ENCODE results near the gene CARNS1.
A peak's percentile ranks its signal among the peaks of the same experiment; 100 is the strongest.
"Not testable (repeated sequence)": the region's sequence is repeated elsewhere in the genome, so short reads cannot be mapped to it uniquely, and the experiment has no call there.

CARNS1 gene

GRCh38 chr11:67445515-67445914 lies 30.0 kb downstream of the CARNS1 start:
- DNase-seq: no peak

DNA sequence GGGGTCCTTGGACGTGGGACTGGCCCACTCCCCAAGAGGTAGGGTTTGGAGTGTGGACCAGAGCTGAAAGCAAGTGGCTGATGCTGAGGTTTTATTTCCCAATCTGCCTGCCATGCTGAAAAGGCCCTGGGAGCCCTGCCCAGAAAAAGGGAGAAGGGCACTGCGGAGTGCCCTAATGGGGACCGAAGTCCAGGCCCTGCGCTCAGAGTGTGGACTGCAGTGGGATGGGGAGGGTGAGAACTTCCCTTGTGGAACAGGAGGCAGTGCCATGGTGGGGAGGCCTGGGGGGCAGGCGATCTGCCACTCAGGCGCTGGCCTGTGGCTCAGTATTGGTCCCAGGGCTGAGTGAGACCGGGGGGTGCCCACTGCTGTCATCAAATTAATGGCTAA lies 32.7 kb downstream of the CARNS1 start:
- DNase-seq: no peak

GRCh38 chr11:67449116-67449844 lies 33.8 kb downstream of the CARNS1 start:
- DNase-seq: no peak

GRCh38 chr11:67450796-67451657 lies 35.5 kb downstream of the CARNS1 start:
- no peak for DNase-seq

GRCh38 chr11:67451658-67451976 lies 36.1 kb downstream of the CARNS1 start:
- DNase-seq: no peak

DNA sequence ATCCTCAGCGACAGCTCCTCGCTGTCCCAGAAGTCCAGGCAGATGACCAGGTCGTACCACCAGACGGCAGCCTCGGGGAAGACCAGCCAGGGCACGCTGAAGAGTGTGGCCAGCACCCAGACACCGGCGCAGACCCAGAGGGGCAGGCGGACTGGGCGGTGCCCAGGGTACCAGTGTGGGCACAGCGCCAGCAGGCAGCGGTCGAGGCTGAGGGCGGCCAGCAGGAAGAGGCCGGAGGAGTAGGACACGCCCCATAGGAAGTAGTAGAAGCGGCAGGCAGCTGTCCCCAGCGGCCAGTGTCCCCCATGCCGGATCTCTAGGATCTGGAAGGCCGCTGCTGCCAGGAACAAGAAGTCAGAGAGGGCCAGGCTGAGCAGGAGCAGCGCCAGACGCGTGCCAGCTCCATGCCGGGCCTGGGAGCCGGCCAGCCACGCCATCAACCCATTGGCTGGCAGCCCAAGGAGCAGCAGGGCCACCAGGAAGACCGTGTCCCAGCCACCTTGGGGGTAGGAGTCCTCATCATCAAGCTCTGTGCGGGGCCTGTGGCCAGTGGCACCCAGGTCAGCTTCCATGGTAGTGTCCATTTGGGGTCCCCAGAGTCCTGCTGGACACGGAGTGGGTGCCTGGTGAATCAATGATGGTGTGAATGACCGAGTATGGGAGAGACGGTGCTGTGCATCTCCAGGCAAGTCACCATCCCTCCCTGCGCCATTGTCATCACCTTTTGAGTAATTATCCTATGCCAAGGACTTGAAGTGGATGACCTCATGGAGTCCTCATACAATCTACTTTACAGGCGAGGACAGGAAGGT lies 36.9 kb downstream of the CARNS1 start, which contains the start of gene GPR152:
GPR152 (minus strand) TSS at position 589 of the 812 bp plus-strand sequence; CDS start at position 584, 5 bp downstream.
- no peak for DNase-seq

- no peak for DNase-seq
Observed at GRCh38 chr11:67453816-67454732, 38.6 kb downstream of the CARNS1 start.

DNA sequence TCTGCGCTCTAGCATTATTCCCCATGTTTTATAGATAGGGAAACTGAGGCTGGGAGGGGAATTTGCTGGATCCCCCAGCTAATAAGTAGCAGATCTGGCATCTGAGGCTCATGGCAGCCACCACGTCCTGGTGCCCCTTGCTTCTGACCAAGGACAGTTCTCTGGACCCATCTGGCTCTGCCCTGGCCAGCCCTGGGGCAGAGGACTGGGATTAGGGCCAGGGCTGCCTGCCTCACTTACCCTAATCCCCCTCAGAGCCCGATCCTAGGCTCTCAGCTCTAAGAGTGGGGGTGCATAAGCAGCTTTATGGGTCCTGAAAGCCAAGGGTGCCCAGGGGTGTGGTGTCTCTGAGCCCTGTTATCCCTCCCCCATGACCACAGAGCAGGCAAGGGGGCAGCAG lies 39.6 kb downstream of the CARNS1 start, which contains the start of gene CABP4:
CABP4 (plus strand) TSS at position 301 of the 400 bp plus-strand sequence; CDS start at position 371, 70 bp downstream.
- DNase-seq: no peak

DNA sequence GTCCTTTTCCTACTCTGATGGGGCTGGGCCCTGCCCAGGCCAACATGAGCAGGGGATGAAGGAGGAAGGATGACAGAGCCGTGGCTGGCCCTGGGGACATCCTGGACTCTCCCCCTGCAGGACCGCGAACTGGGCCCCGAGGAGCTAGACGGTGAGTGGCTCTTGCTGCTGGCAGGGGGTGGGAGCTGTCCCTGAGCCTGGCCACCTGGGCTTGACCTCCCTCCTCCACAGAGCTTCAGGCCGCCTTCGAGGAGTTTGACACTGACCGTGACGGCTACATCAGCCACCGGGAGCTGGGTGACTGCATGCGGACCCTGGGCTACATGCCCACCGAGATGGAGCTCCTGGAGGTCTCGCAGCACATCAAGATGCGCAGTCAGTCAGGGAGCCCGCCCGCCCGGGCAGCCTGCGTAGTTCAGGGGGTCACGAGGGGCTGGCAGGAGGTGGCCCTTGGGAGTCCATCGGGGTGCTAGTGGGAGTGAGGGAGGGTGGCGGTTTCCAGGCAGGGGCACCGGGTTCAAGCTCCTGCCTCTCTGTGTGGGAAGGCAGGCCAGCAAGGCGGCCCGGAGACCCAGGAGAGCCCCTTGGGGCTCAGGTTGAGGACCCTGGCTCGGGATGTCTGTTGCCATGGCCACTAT lies 40.7 kb downstream of the CARNS1 start:
- DNase-seq: no peak

DNA sequence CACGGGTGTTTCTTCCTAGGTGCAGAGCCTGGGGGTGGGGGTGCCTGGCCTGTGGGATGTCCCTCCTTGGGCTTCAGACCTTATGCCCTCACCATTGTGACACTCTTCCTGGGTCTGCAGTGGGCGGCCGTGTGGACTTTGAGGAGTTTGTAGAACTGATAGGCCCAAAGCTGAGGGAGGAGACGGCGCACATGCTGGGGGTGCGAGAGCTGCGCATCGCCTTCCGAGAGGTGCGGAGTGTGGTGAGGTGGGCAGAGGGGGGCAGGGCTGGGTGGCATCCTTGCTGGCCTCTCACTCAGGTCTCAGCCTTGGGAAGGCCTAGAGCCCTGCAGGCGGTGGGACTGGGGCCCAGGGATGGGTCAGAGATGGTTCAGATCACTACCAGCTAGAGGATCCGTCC lies 42.0 kb downstream of the CARNS1 start:
- no peak for DNase-seq

- no peak for DNase-seq
Observed at GRCh38 chr11:67458266-67458665, 42.8 kb downstream of the CARNS1 start.

- no peak for DNase-seq
Observed at GRCh38 chr11:67463186-67463585, 47.7 kb downstream of the CARNS1 start.

- DNase-seq: no peak
Observed at GRCh38 chr11:67463680-67464410, 48.4 kb downstream of the CARNS1 start.

GRCh38 chr11:67464411-67465188 lies 49.1 kb downstream of the CARNS1 start:
- peak; percentile 91 for DNase-seq

DNA sequence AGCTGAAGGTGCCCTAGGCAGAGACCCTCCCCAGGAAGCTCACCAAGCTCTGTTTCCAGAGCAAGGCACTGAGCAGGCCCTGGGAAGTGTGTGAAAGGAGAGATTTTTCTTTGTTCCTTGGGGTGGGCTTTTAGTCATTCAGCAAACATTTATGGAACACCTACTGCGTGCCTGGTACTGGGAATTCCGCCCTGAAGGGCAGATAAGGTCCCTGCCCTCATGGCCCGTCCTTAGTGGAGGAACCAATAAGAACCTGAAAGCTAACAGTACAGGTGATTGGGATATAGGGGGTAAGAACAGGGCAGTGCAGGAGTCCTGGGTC lies 49.7 kb downstream of the CARNS1 start:
- no peak for DNase-seq

DNA sequence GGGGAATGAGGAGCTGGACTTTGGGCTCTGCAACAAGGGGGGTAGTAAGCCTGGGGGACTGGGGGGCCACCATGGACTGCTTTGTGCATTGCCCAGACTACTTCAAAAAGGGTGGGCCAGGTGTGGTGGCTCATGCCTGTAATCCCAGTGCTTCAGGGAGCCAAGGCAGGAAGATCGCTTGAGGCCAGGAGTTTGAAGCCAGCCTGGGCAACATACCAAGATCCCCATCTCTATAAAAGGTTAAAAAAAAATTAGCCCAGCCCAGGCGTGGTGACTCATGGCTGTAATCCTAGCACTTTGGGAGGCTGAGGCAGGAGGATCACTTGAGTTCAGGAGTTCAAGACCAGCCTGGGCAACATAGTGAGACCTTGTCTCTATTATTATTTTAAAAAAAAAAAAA lies 50.1 kb downstream of the CARNS1 start:
- DNase-seq: not testable (repeated sequence)

GRCh38 chr11:67466367-67466766 lies 50.9 kb downstream of the CARNS1 start:
- DNase-seq: no peak

GRCh38 chr11:67466962-67467771 lies 51.7 kb downstream of the CARNS1 start:
- DNase-seq: no peak

DNA sequence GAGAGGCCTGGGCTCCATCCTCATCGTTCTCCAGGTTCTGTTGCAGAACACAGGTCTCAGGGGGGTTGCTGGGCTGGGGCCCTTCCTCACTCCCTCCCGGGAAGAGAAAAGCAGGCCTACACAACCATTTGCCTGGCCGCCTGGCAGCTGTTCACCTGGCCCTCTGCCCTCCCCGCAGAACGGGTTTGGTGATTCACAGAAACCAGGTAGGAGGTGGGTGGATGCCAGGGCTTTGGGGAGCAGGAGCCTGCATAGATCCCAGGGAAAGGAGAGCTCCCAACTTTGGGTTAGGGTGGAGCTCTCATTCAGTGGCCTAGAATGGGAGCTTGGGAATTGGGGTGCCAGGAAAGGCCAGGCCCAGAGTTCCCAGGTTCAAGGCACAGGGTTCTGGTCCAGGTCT lies 52.6 kb downstream of the CARNS1 start:
- DNase-seq: no peak
